ENCODE data around the gene ZNF747. TPM values are rescaled to one million over a fixed set of nuclear protein-coding genes. Genes with fewer than 3 reads are reported as not detected.
A peak's percentile ranks its signal among the peaks of the same experiment; 100 is the strongest.

ZNF747 gene
- total RNA-seq, 2 experiments from 2014 or later: 10.4 to 11.8 TPM

DNA sequence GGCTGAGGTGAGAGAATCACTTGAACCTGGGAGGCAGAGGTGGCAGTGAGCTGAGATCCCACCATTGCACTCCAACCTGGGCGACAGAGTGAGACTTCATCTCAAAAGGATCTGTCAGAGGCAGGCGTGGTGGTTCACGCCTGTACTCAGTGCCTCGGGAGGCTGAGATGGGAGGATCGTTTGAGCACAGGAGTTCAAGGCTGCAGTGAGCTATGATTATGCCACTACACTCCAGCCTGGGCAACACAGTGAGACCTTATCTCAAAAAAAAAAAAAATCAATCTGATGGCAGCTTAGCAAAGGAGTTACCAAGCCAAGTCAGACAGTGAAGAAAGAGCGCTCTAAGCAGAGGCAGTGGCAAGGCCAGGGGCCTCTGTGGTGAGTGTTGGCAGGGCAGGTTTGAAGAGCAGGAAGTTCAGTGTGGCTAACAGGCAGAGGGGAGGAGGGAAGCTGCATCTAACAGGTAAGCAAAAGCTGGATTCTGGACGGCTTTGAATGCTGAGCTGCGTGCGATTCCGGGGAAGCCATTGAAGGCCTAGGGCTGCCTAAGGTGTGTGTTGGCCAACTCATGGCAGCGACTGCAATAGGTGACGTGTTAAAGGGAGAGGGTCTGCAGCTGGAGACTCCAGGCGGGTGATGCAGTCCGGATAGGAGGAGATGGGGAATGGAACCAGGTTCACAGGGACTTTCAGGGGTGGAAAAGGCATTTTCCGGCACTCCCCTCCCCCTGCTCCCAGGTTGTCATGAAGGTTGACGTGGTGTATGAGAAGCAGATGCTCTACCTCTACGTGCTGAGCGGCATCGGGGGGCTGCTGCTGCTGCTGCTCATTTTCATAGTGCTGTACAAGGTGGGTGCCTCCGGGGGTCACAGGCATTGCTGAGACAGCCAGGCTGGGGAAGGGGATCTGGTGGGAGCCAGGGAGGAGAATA is 15.3 kb downstream of the ZNF747 start:
- Mint-ChIP-seq H3K9me3 (no peaks in the 10 kb centered on the region), H3K27me3 (no peaks in the 10 kb centered on the region), H3K27ac (peak overlapping the region; percentile 33), H3K4me3 (no peak overlapping the region), H3K4me1 (peaks cover 22% of the 10 kb centered on the region), H3K36me3 (ENCODE audit: low read depth) (peaks cover 65% of the 10 kb centered on the region)
- ChIA-PET POLR2A (interaction anchor here (0.6 kb wide), 1 partner anchor 44 kb away, joined by 3 read pairs; no protein-coding TSS in a partner anchor), CTCF (interaction anchor here (0.8 to 1.2 kb wide), 4 partner anchors 9 to 139 kb away, joined by 3 to 4 read pairs (median 3); partner anchors contain the start of gene FBRS)
- no peak for DNase-seq

DNA sequence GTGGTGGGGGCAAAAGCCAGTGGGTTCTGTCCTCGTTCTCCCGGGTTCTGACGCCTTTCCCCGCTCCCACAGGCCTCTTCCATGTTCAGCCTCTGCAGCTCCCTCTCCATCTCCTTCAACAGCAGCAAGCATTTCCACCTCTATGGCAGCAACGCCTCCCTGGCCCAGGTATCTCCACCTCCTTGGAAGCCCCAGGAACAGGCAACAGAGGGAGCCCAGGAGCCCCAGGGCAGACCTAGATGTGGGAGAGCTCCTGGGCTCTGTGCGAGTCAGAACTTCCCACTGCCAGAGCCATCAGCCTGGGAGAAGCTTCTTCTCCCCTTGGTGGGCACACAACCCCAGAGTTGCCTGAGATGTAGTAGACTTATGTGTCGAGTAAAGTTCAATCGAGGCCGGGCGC is 16.1 kb downstream of the ZNF747 start:
- Mint-ChIP-seq H3K9me3 (no peaks in the 10 kb centered on the region), H3K4me1 (peaks cover 22% of the 10 kb centered on the region), H3K36me3 (ENCODE audit: low read depth) (peaks cover 70% of the 10 kb centered on the region), H3K27ac (peak overlapping the region; percentile 50), H3K4me3 (no peak overlapping the region), H3K27me3 (no peaks in the 10 kb centered on the region)
- POLR2A ChIA-PET: no interaction called here
- CTCF ChIA-PET: interaction anchor here (0.8 to 1.2 kb wide), 4 partner anchors 8 to 140 kb away, joined by 3 to 4 read pairs (median 3); partner anchors contain the start of gene FBRS
- no peak for DNase-seq

DNA sequence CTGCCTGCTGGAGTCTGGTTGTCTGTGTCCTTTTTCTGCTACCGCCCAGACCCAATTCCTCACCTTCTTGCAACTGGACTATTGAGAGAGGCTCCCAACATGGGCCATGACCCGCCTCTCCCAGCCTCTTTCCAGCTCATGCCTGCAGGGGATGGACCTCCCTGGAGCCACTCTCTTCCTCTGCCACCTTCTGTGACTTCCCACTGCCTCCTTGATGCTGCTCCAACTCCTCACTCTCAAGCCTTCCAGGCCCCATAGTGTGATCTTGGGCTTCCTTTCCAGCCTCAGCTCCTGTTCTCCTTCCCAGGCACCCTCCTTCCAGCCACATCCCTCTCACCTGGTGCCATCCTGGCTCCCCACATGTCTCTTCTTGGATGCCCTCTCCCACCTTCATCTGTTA is 19.4 kb downstream of the ZNF747 start:
- Mint-ChIP-seq H3K27ac (peak overlapping the region; percentile 14), H3K4me1 (peaks cover 28% of the 10 kb centered on the region), H3K9me3 (no peaks in the 10 kb centered on the region), H3K36me3 (ENCODE audit: low read depth) (peaks cover 86% of the 10 kb centered on the region), H3K27me3 (no peaks in the 10 kb centered on the region), H3K4me3 (no peak overlapping the region)
- DNase-seq: no peak
- ChIA-PET CTCF (interaction anchor here (1.3 to 1.4 kb wide), 3 partner anchors 9 to 17 kb away, joined by 3 to 4 read pairs (median 4); no protein-coding TSS in a partner anchor), POLR2A (interaction anchor here (0.7 kb wide), 1 partner anchor 245 kb away, joined by 3 read pairs; no protein-coding TSS in a partner anchor)

DNA sequence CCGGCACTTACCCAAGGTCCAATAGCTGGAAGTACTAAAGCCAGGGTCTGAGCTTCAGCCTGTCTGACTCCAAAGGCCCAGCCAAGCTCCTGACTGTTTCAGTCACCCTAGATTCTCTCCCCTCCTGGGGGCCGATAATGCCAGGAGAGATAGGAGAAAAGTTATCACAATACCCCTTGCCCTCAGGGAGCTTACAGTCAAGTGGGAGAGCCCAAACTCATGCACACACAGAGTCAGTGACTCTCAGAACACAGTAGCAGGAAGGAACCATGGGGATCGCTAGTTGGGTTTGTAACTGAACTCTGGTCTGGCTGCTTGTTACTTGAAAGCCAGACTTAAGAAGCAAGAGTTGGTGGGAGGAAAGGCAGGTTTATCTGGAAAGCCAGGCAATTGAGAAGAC is 23.1 kb downstream of the ZNF747 start:
- peaks cover 71% of the 10 kb centered on the region for H3K36me3 Mint-ChIP-seq (ENCODE audit: low read depth)
- ChIA-PET CTCF (interaction anchor here (0.6 to 2.2 kb wide), 5 partner anchors 10 to 87 kb away, joined by 3 to 17 read pairs (median 3); no protein-coding TSS in a partner anchor), POLR2A (interaction anchor here (0.6 kb wide), 1 partner anchor 14 kb away, joined by 4 read pairs; no protein-coding TSS in a partner anchor)
- H3K9me3 Mint-ChIP-seq: no peaks in the 10 kb centered on the region
- no peak for DNase-seq
- H3K4me1 Mint-ChIP-seq: peaks cover 9% of the 10 kb centered on the region
- H3K27ac Mint-ChIP-seq: no peak overlapping the region
- H3K4me3 Mint-ChIP-seq: no peak overlapping the region
- no peaks in the 10 kb centered on the region for H3K27me3 Mint-ChIP-seq

DNA sequence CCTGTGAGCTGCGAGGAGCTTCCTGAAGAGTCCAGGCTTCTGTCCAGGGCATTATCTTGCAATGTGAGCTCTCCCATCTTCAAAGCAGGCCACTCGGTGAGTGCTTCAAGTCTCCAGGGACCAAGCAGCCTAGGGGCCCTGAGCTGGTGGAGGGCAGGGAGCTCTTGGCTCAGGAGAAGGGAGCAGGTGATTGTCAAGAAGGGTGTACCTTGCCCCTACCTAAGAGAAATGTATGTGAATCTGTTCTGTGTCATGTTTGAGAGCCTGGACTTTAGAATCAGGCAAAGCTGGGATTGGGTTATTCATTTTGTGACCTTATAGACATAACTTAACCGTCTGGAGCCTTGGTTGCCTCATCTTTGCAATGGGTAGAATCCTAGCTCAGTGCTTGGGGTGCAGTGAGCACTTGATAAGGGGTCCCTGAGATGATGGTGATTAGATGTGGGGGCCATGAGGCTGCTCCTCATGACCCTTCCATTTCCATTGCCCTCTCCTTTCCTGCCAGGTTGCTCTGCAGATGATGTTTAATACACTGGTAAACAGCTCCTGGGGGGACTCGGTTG is 24.2 kb downstream of the ZNF747 start:
- CTCF ChIA-PET: interaction anchor here (0.6 to 2.4 kb wide), 11 partner anchors 9 to 216 kb away, joined by 3 to 17 read pairs (median 3); partner anchors contain the start of gene DCTPP1
- H3K27ac Mint-ChIP-seq: peak overlapping the region; percentile 7
- no peak for DNase-seq
- no peaks in the 10 kb centered on the region for H3K9me3 Mint-ChIP-seq
- no peak overlapping the region for H3K4me3 Mint-ChIP-seq
- H3K4me1 Mint-ChIP-seq: peaks cover 10% of the 10 kb centered on the region
- no peaks in the 10 kb centered on the region for H3K27me3 Mint-ChIP-seq
- POLR2A ChIA-PET: no interaction called here
- H3K36me3 Mint-ChIP-seq (ENCODE audit: low read depth): peaks cover 69% of the 10 kb centered on the region

DNA sequence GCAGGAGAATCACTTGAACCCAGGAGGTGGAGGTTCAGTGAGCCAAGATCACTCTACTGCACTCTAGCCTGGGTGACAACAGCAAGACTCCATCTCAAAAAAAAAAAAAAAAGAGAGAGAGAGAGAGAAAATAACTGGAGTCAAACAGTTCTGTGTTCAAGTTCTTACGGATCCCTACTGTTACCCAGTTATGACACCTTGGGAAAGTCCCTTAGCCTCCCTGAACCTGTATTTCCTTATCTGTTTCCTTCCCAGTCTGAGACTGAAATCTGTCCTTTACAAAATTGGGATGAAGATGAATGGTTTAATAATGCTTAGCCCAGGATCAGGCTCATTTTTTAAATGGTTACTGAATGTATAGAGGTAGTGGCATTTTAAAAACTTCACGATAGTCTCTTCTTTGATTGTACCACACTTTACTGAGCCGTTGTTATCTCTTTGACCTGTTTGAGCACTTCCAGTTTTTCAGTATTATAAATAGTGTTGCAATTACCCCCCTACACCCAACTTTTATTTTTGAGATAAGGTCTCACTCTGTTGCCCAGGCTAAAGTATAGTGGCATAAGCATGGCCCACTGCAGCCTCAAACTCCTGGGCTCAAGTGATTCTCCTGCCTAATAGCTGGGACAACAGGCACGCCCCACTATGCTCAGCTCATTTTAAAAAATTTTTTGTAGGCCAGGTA is 25.4 kb downstream of the ZNF747 start:
- no peak for DNase-seq
- Mint-ChIP-seq H3K27me3 (no peaks in the 10 kb centered on the region), H3K9me3 (no peaks in the 10 kb centered on the region), H3K27ac (no peak overlapping the region), H3K4me3 (no peak overlapping the region), H3K36me3 (ENCODE audit: low read depth) (peaks cover 68% of the 10 kb centered on the region), H3K4me1 (peaks cover 13% of the 10 kb centered on the region)
- POLR2A ChIA-PET: interaction anchor here (0.7 kb wide), 2 partner anchors 62 to 84 kb away, joined by 3 read pairs; partner anchors contain the start of gene ZNF688
- CTCF ChIA-PET: interaction anchor here (0.8 to 2.4 kb wide), 4 partner anchors 10 to 100 kb away, joined by 3 to 8 read pairs (median 3); no protein-coding TSS in a partner anchor

DNA sequence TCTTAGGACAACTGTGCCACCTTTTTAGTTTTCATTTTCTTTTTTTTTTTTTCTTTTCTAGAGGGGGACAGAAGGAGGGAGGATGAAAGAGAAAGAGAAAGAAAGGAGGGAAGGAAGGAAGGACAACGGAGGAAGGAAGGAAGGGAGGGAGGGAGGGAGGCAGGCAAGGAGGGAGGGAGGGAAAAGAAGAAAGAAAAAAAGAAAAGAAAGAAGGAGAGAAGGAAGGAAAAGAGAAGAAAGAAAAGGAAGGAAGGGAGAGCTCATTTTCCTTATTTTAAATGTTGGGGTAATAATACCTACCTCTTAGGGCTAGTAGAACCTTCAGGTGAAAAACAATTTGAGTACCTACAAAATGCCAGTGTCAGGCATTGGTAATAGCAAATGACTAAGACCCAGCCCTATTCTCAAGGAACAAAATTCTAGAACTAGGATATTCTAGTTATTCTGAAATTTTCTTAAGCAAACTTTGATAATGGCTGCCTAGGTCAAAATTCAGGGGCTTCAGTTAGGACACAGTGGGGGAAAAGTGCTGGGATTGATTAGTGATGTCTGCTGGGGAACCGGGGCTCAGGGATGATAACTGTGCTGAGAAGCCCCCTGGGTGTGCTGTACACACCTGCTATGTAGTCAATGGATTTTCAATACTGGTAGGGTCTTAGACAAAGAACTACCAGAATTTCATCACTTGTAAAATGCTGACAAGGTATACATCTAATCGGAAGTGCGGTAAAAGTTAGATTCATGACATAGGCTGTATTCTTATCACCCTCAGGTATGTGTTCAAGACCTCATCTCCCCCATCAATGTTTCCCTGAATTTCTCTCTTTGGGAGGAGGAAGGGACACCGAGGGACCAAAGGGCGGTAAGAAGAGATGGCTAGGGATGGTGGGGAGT is 31.0 kb downstream of the ZNF747 start:
- Mint-ChIP-seq H3K4me3 (no peak overlapping the region), H3K9me3 (no peaks in the 10 kb centered on the region), H3K4me1 (peaks cover 13% of the 10 kb centered on the region), H3K27ac (peak overlapping the region; percentile 31), H3K27me3 (no peaks in the 10 kb centered on the region), H3K36me3 (ENCODE audit: low read depth) (peaks cover 47% of the 10 kb centered on the region)
- ChIA-PET POLR2A (interaction anchor here (0.7 kb wide), 1 partner anchor 70 kb away, joined by 3 read pairs; no protein-coding TSS in a partner anchor), CTCF (interaction anchor here (0.6 to 1.0 kb wide), 3 partner anchors 26 to 99 kb away, joined by 3 read pairs; no protein-coding TSS in a partner anchor)
- no peak for DNase-seq

DNA sequence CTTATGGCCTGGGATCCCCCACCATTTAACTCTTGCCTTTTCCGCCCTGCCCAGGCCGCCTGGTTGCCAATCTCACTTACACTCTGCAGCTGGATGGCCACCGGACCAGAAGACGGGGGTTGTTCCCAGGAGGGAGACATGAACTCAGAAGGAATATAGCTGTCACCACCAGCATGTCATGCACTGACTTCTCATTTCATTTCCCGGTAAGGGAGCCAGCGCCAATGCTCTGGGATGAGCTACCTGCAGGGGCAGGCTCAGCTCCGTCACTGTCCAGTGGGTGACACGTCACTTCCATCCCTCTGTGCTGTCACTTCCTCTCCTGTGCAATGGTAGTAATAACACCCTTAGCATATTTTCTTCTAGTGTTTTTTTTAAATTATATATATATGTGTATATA is 35.4 kb downstream of the ZNF747 start:
- ChIA-PET CTCF (interaction anchor here (0.7 to 2.4 kb wide), 6 partner anchors 10 to 116 kb away, joined by 3 to 8 read pairs (median 3); partner anchors contain the start of gene DCTPP1), POLR2A (no interaction called here)
- Mint-ChIP-seq H3K9me3 (no peaks in the 10 kb centered on the region), H3K4me3 (no peak overlapping the region), H3K36me3 (ENCODE audit: low read depth) (peaks cover 46% of the 10 kb centered on the region), H3K4me1 (peaks cover 20% of the 10 kb centered on the region), H3K27ac (no peak overlapping the region), H3K27me3 (no peaks in the 10 kb centered on the region)
- DNase-seq: no peak

DNA sequence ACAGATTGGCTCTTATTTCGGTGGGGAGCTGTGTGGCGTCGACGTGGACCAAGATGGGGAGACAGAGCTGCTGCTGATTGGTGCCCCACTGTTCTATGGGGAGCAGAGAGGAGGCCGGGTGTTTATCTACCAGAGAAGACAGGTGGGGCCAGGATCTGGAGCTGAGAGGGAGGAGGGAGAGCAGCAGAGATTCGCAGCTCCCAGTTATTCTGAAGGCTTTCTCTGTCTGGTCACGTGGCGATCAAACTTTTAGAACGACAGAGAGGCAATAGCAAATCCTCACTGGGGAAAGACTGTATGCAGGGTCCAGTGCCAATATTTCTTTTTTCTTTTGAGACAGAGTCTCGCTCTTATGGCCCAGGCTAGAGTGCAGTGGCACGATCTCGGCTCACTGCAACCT is 39.9 kb downstream of the ZNF747 start:
- Mint-ChIP-seq H3K27me3 (no peaks in the 10 kb centered on the region), H3K4me3 (no peak overlapping the region), H3K9me3 (no peaks in the 10 kb centered on the region), H3K27ac (no peak overlapping the region), H3K36me3 (ENCODE audit: low read depth) (peaks cover 56% of the 10 kb centered on the region), H3K4me1 (peaks cover 37% of the 10 kb centered on the region)
- POLR2A ChIA-PET: no interaction called here
- CTCF ChIA-PET: interaction anchor here (1.1 to 3.6 kb wide), 3 partner anchors 16 to 65 kb away, joined by 4 to 17 read pairs (median 4); partner anchors contain the start of gene DCTPP1
- no peak for DNase-seq

DNA sequence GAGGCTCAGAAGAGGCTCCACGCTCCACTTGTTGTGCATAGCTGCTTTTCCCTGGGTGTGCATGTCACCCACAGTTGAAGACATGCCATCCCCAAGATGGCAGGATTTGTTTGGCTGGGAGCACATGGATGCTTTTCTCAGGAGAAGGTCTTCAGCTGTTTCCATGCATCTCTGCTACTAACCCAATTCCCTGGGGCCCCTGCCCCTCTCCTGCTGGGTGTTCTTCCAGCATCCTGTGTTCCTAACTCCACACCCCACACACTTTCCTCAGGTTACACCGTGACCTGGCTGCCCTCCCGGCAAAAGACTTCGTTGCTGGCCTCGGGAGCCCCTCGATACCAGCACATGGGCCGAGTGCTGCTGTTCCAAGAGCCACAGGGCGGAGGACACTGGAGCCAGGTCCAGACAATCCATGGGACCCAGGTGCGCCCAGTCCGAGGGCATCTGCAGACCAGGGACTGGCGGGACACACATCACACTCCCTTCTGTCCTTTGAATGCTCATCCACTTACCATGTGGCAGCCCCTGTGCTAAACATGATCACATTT is 40.6 kb downstream of the ZNF747 start:
- Mint-ChIP-seq H3K27ac (no peak overlapping the region), H3K36me3 (ENCODE audit: low read depth) (peaks cover 58% of the 10 kb centered on the region), H3K4me1 (peaks cover 43% of the 10 kb centered on the region), H3K9me3 (no peaks in the 10 kb centered on the region), H3K4me3 (no peak overlapping the region), H3K27me3 (no peaks in the 10 kb centered on the region)
- POLR2A ChIA-PET: no interaction called here
- no peak for DNase-seq
- CTCF ChIA-PET: interaction anchor here (1.2 to 1.3 kb wide), 2 partner anchors 12 to 42 kb away, joined by 3 to 4 read pairs; no protein-coding TSS in a partner anchor

DNA sequence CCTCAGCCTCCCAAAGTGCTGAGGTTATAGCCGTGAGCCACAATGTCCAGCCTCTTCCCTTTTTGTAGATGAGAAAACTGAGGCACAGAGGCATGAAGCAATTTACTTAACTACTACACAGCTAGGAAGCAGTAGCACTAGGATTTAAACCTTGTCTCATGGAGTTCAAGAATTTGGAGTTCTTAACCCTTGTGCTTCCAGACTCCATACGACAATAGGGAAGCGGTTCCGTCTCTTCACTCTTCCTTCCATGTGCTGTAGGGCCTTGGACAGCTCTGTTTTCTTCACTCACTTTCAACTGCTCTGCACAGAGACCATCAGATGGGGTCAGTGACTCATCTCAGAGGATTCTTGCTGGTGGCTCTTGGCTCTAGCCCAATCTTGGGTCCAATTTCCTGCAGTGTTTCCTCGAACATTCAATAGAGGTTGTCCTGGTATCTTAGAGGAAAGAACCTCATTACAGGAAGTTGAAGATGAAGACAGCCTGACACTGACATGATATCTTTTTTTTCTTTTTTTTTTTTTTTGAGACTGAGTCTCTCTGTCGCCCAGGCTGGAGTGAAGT is 42.8 kb downstream of the ZNF747 start:
- H3K27ac Mint-ChIP-seq: peak overlapping the region; percentile 82
- H3K4me3 Mint-ChIP-seq: no peak overlapping the region
- ChIA-PET CTCF (interaction anchor here (1.0 to 1.6 kb wide), 3 partner anchors 16 to 43 kb away, joined by 3 to 5 read pairs (median 4); partner anchors contain the start of gene ZNF747), POLR2A (interaction anchor here (0.6 kb wide), 1 partner anchor 205 kb away, joined by 3 read pairs; no protein-coding TSS in a partner anchor)
- H3K4me1 Mint-ChIP-seq: peaks cover 50% of the 10 kb centered on the region
- DNase-seq: peak; percentile 20
- no peaks in the 10 kb centered on the region for H3K27me3 Mint-ChIP-seq
- H3K36me3 Mint-ChIP-seq (ENCODE audit: low read depth): peaks cover 65% of the 10 kb centered on the region
- no peaks in the 10 kb centered on the region for H3K9me3 Mint-ChIP-seq
